M059J (cell line): ENCODE measurements around the gene POLD3. TPM values are rescaled to one million over a fixed set of nuclear protein-coding genes. Genes with fewer than 3 reads are reported as not detected.
A peak's percentile ranks its signal among the peaks of the same experiment; 100 is the strongest.

Source experiments
- DNase-seq: peaks from one replicate; pipeline ENCODE4 v3.0.0-alpha.2; 2012; ENCODE audit warnings: low read depth
- total RNA-seq: library from RNA; depleted of rRNA; stranded (reverse); fragments of >200 nt; shearing (Covaris generic); gene quantifications from 2 replicates; pipeline ENCODE4 v1.2.3, GENCODE V29; 2014; rRNA removed

Gene POLD3
- total RNA-seq, 1 experiment from 2014 or later, result 37.4 TPM

DNA sequence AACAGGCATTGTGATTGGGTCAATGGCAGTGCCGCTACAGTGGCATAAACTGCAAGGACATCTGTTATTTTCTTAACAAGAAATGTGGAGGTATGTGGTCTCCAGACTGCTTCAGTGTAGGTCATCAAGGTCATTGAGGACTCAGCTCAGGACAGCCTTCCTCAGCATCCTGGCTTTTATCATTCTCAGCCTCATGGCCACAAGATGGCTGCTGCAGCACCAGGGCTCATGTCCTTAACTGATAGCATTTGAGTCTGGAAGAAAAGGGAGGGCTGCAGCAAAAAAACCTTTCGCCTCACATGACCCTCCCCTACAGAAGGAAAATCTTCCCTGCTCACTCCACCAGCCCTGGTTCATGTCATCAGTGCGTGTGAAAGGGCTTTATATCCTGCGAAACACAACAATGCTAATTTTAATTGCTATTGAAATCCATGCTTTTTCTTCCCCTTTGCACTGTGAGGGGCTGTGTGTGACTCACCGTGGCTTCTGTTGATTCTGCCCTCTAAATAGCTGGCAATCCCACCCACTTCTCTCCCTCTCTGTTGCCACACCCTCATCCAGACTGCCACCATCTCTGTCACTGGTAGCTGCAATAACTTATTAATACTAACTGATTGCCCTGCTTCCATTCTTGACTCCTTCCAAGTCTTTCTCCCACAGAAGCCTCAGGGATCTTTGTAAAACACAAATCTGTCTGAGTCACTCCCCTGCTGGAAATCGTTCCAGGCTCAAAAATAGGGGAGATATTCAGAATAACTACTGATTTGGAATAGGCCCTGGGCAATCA, 95.0 kb downstream of the POLD3 start:
- DNase-seq, result peak; percentile 44

DNA sequence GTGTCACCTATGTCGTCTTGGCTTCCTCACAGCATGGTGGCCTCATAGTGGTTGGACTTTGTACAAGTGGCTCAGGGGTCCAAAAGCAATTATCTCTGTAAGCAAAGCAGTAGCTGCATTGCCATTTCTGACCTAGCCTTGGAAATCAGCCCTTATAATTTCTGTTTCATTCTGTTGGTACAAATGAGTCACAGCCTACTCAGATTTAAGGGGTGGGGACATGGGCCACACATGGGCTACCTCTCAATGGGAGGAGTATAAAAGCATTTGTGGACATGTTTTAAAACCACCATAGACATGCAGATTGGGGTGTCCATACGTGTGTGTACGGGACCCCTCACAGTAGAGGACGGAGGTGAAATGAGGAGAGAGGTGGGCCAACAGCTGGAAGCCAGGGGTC, 97.3 kb downstream of the POLD3 start:
- peak; percentile 59 for DNase-seq

DNA sequence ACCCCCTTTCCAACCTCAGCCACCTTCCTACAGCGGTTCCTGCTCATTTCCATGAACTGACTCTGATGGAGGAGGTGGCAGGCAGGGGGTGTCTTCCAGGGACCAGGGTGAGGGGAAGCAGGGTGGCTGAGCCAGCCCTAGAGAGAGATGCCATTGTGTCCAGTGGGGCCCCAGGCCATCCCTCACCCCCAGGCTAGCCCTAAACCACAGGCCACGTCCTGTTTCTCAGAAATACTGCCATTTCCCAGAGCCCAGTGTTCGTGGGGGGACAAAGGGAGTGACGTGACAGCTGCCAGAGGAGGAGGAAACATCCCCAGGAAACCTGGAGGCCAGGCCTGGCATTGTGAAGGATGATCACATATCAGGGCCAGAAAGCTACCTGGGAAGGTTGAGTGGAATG, 99.4 kb downstream of the POLD3 start:
- peak; percentile 58 for DNase-seq

Other genes starting within 250 kb of the POLD3 start
- gene PGM2L1, start 194.1 kb upstream of the POLD3 start, total RNA-seq, result 7.0 and 11.9 TPM in 2 replicates
- 0.10 TPM in 1 of 2 replicates, not detected in the other for gene KCNE3, start 125.0 kb upstream of the POLD3 start, total RNA-seq
- gene LIPT2, start 98.9 kb upstream of the POLD3 start, total RNA-seq, result 5.3 and 8.9 TPM in 2 replicates
- gene CHRDL2, start 138.8 kb downstream of the POLD3 start, total RNA-seq, result not detected in 2 replicates
- gene RNF169, start 156.3 kb downstream of the POLD3 start, total RNA-seq, result 12.9 and 16.9 TPM in 2 replicates